Neural cell (in vitro differentiated cells): ENCODE results near the gene KBTBD8. TPM values are rescaled to one million over a fixed set of nuclear protein-coding genes. Genes with fewer than 3 reads are reported as not detected.

Source experiments
- H2AFZ ChIP-seq: fragments of 200-600, 300-800 bp; sonication (generic), shearing (Covaris generic); 2 replicates; pipeline ENCODE4 v1.6.0; 2014; ENCODE audit warnings: low read depth, mild to moderate bottlenecking, antibody characterized with exemption, low read length, moderate library complexity
- H3F3A ChIP-seq: fragments of 200-600 bp; shearing (Covaris generic); 2 replicates; pipeline ENCODE4 v1.6.1; 2016; ENCODE audit warnings: mild to moderate bottlenecking, moderate library complexity, mixed read lengths, antibody characterized with exemption, low read length; ENCODE audit not compliant: insufficient read depth, poor library complexity, severe bottlenecking
- H3K27ac ChIP-seq: fragments of 200-600, 300-800 bp; sonication (generic), shearing (Covaris generic); 2 replicates; pipeline ENCODE4 v1.5.1; 2014; ENCODE audit warnings: mild to moderate bottlenecking, low read length, moderate library complexity
- H3K27me3 ChIP-seq: fragments of 300-800, 200-600 bp; sonication (generic), shearing (Covaris generic); 2 replicates; pipeline ENCODE4 v1.6.0; 2014; ENCODE audit warnings: mild to moderate bottlenecking, low read depth, low read length, moderate library complexity; ENCODE audit not compliant: insufficient read depth
- H3K36me3 ChIP-seq: fragments of 300-800, 200-600 bp; sonication (generic), shearing (Covaris generic); 2 replicates; pipeline ENCODE4 v1.5.1; 2014; ENCODE audit warnings: mild to moderate bottlenecking, antibody characterized with exemption, low read length, moderate library complexity; ENCODE audit not compliant: insufficient read depth
- H3K4me2 ChIP-seq: fragments of 300-800, 200-600 bp; sonication (generic), shearing (Covaris generic); 2 replicates; pipeline ENCODE4 v1.6.0; 2014; ENCODE audit warnings: mild to moderate bottlenecking, low read length
- H3K4me3 ChIP-seq: fragments of 300-800, 200-600 bp; sonication (generic), shearing (Covaris generic); 2 replicates; pipeline ENCODE4 v1.5.1; 2014; ENCODE audit warnings: mild to moderate bottlenecking, low read length, moderate library complexity
- H3K79me2 ChIP-seq: fragments of 200-600 bp; shearing (Covaris generic); replicated peaks from 2 replicates; pipeline ENCODE4 v1.6.0; 2014; ENCODE audit warnings: mild to moderate bottlenecking, low read length, moderate library complexity; ENCODE audit not compliant: insufficient read depth
- H3K9ac ChIP-seq: fragments of 300-800, 200-600 bp; sonication (generic), shearing (Covaris generic); 2 replicates; pipeline ENCODE4 v1.6.1; 2016; ENCODE audit warnings: mild to moderate bottlenecking, low read length, mixed read lengths
- H3K9me2 ChIP-seq: fragments of 200-600 bp; shearing (Covaris generic); 2 replicates; pipeline ENCODE4 v1.6.1; 2016; ENCODE audit warnings: mild to moderate bottlenecking, low read length, mixed read lengths; ENCODE audit not compliant: insufficient read depth
- H3K9me3 ChIP-seq: fragments of 200-600, 300-800 bp; sonication (generic), shearing (Covaris generic); 2 replicates; pipeline ENCODE4 v1.6.1; 2016; ENCODE audit warnings: mild to moderate bottlenecking, mixed run types, low read length, moderate library complexity, mixed read lengths
- H4K20me1 ChIP-seq: fragments of 200-600 bp; shearing (Covaris generic); 2 replicates; pipeline ENCODE4 v1.6.1; 2016; ENCODE audit warnings: mild to moderate bottlenecking, mixed run types; ENCODE audit not compliant: insufficient read depth
- EP300 ChIP-seq: fragments of 450-650 bp; conservative IDR thresholded peaks from 2 replicates; pipeline ENCODE4 v1.6.1; 2014; ENCODE audit warnings: antibody characterized with exemption, mild to moderate bottlenecking, moderate library complexity; ENCODE audit not compliant: poor library complexity, severe bottlenecking
- EZH2 ChIP-seq: fragments of 200-600, 300-800 bp; shearing (Covaris generic), sonication (generic); IDR thresholded peaks from 2 replicates; pipeline ENCODE4 v1.6.1; 2014; ENCODE audit warnings: antibody characterized with exemption, low read length, borderline replicate concordance, mild to moderate bottlenecking; ENCODE audit not compliant: insufficient read depth, poor library complexity, severe bottlenecking
- POLR2AphosphoS5 ChIP-seq: IDR thresholded peaks from 2 replicates; pipeline ENCODE4 v1.6.1; 2012
- RAD21 ChIP-seq: fragments of 450-650 bp; conservative IDR thresholded peaks from 2 replicates; pipeline ENCODE4 v1.6.1; 2014; ENCODE audit warnings: antibody characterized with exemption, mild to moderate bottlenecking, moderate library complexity
- SMC3 ChIP-seq: fragments of 450-650 bp; conservative IDR thresholded peaks from 2 replicates; pipeline ENCODE4 v1.6.1; 2014; ENCODE audit warnings: antibody characterized with exemption, mild to moderate bottlenecking, moderate library complexity; ENCODE audit not compliant: poor library complexity
- TAF1 ChIP-seq: IDR thresholded peaks from 2 replicates; pipeline ENCODE4 v1.6.1; 2012; ENCODE audit warnings: low read depth
- polyA plus RNA-seq: library from polyadenylated mRNA; depleted of rRNA; stranded (reverse); fragments of >200 nt; gene quantifications from 2 replicates; pipeline ENCODE4 v1.2.3, GENCODE V29; 2014
- TF ChIP-seq, protein P1 (sequence below): IDR thresholded peaks from 2 replicates; pipeline ENCODE4 v1.6.1; 2012; ENCODE audit warnings: borderline replicate concordance
- TF ChIP-seq, protein P2 (sequence below): fragments of 450-650 bp; IDR thresholded peaks from 2 replicates; pipeline ENCODE4 v1.5.1; 2014; ENCODE audit warnings: antibody characterized with exemption, mild to moderate bottlenecking, moderate library complexity; ENCODE audit not compliant: poor library complexity, severe bottlenecking

KBTBD8 gene
- polyA plus RNA-seq, 1 donor from 2014 or later = 4.7 TPM

DNA sequence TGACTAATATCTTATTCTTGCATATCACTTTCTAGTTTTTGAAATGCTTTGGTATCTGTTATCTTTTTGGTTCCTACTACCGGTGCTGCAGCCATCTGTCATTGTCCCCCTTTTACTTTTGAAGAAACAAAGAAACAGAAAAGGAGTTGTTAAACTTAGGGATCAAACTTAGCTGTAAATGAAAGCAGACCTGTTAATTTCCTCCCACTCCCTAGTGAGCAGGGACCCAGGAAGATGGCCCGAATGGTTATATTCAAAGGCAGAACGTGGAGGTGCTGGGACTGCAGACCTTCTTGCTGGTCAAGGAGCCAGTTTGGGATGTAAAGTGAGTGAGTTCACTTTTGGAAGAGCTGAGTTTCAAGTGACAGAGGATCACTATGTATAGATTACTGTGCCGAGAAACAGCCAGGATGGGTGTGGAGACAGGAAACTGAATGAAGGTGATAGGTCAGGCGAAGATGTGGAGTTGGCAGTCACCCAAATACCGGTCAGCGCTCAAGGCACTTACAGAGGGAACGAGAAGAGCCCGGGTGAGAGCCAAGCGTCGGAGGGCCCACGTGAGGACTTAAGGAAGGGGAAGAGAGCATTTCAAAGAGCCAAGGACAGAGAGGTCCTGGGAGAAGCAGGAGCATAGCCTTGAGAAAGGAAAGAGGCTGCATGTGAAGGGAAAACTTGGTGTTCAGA is 20.1 kb downstream of the KBTBD8 start:
- Histone ChIP-seq H2AFZ (no peak overlapping the region), H3K9me3 (no peaks in the 10 kb centered on the region), H3K36me3 (no peaks in the 10 kb centered on the region), H3K79me2 (no peaks in the 10 kb centered on the region), H3F3A (no peaks in the 10 kb centered on the region), H4K20me1 (no peaks in the 10 kb centered on the region), H3K9me2 (no peaks in the 10 kb centered on the region), H3K4me2 (no peak overlapping the region), H3K27me3 (no peaks in the 10 kb centered on the region), H3K9ac (no peak overlapping the region), H3K4me3 (no peak overlapping the region), H3K27ac (no peak overlapping the region)
- TF ChIP-seq, protein P1, sequence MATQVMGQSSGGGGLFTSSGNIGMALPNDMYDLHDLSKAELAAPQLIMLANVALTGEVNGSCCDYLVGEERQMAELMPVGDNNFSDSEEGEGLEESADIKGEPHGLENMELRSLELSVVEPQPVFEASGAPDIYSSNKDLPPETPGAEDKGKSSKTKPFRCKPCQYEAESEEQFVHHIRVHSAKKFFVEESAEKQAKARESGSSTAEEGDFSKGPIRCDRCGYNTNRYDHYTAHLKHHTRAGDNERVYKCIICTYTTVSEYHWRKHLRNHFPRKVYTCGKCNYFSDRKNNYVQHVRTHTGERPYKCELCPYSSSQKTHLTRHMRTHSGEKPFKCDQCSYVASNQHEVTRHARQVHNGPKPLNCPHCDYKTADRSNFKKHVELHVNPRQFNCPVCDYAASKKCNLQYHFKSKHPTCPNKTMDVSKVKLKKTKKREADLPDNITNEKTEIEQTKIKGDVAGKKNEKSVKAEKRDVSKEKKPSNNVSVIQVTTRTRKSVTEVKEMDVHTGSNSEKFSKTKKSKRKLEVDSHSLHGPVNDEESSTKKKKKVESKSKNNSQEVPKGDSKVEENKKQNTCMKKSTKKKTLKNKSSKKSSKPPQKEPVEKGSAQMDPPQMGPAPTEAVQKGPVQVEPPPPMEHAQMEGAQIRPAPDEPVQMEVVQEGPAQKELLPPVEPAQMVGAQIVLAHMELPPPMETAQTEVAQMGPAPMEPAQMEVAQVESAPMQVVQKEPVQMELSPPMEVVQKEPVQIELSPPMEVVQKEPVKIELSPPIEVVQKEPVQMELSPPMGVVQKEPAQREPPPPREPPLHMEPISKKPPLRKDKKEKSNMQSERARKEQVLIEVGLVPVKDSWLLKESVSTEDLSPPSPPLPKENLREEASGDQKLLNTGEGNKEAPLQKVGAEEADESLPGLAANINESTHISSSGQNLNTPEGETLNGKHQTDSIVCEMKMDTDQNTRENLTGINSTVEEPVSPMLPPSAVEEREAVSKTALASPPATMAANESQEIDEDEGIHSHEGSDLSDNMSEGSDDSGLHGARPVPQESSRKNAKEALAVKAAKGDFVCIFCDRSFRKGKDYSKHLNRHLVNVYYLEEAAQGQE = no peak

DNA sequence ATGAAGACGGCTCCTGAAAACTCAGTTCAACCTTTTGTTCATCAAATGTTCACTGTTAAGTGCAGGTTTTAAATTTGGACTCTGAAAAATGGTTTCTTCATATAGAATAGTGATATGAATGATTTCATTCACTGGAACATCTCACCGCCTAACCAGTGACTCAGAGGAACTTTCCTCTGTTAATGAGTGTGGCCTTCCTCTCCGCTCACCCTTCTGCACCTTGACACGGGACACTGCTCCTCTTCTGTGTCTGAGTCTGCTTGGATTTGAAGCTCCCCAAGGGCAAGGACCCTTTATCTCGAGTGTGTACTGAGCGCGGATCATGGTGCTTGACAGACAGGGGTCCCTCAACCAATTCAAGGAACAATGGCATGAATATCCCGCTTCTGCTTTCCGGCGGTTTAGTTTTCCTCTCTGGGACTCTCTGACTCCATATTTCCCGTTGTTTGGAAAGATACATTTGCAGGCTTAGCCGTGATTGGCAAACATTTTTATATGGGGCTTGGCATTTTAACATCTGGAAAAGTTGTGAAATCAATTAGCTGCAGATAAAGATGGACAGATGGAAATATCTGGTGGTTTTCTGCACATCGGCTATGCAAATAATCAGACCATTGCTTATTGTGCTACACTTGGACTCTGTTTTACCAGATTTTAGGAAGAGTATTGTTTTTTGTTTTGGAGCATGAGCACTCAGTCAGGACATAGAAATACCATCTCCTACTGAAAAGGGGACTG is 20.9 kb downstream of the KBTBD8 start:
- Histone ChIP-seq H3K36me3 (no peaks in the 10 kb centered on the region), H3K4me3 (no peak overlapping the region), H3F3A (no peaks in the 10 kb centered on the region), H4K20me1 (no peaks in the 10 kb centered on the region), H3K79me2 (no peaks in the 10 kb centered on the region), H3K9me2 (no peaks in the 10 kb centered on the region), H3K9ac (no peak overlapping the region), H2AFZ (no peak overlapping the region), H3K4me2 (no peak overlapping the region), H3K27me3 (no peaks in the 10 kb centered on the region), H3K9me3 (no peaks in the 10 kb centered on the region), H3K27ac (no peak overlapping the region)
- TF ChIP-seq EP300 (no peak), TAF1 (no peak), SMC3 (no peak), EZH2 (no peak), POLR2AphosphoS5 (no peak), RAD21 (no peak)
- TF ChIP-seq, protein P1 = no peak
- TF ChIP-seq, protein P2, sequence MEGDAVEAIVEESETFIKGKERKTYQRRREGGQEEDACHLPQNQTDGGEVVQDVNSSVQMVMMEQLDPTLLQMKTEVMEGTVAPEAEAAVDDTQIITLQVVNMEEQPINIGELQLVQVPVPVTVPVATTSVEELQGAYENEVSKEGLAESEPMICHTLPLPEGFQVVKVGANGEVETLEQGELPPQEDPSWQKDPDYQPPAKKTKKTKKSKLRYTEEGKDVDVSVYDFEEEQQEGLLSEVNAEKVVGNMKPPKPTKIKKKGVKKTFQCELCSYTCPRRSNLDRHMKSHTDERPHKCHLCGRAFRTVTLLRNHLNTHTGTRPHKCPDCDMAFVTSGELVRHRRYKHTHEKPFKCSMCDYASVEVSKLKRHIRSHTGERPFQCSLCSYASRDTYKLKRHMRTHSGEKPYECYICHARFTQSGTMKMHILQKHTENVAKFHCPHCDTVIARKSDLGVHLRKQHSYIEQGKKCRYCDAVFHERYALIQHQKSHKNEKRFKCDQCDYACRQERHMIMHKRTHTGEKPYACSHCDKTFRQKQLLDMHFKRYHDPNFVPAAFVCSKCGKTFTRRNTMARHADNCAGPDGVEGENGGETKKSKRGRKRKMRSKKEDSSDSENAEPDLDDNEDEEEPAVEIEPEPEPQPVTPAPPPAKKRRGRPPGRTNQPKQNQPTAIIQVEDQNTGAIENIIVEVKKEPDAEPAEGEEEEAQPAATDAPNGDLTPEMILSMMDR = no peak
